SU-DHL-6 (cell line): ENCODE data around the gene POLR3B.

ENCODE experiments used
- H2AFZ ChIP-seq: fragments of 200-600 bp; sonication (generic); 2 replicates; pipeline ENCODE4 v1.6.1; 2014; ENCODE audit warnings: low read depth, mild to moderate bottlenecking, moderate library complexity, mixed read lengths, antibody characterized with exemption, low read length; ENCODE audit not compliant: severe bottlenecking
- H3F3A ChIP-seq: fragments of 200-600 bp; shearing (Covaris generic); 2 replicates; pipeline ENCODE4 v1.6.0; 2016; ENCODE audit warnings: antibody characterized with exemption, mild to moderate bottlenecking; ENCODE audit not compliant: insufficient read depth
- H3K27ac ChIP-seq: fragments of 200-600 bp; sonication (generic); 2 replicates; pipeline ENCODE4 v1.5.1; 2016; ENCODE audit warnings: low read depth, mild to moderate bottlenecking, low read length, moderate library complexity, mixed read lengths
- H3K27me3 ChIP-seq: fragments of 200-600 bp; sonication (generic), shearing (Covaris generic); 2 replicates; pipeline ENCODE4 v1.6.0; 2014; ENCODE audit warnings: mild to moderate bottlenecking, low read length
- H3K36me3 ChIP-seq: fragments of 200-600 bp; sonication (generic); 2 replicates; pipeline ENCODE4 v1.6.1; 2014; ENCODE audit warnings: mild to moderate bottlenecking, low read length, mixed read lengths
- H3K4me2 ChIP-seq: fragments of 300-600, 200-600 bp; shearing (Covaris generic), sonication (generic); 2 replicates; pipeline ENCODE4 v1.6.0; 2014; ENCODE audit warnings: low read length, low read depth, mild to moderate bottlenecking; ENCODE audit not compliant: poor library complexity, severe bottlenecking
- H3K4me3 ChIP-seq: fragments of 200-600 bp; sonication (generic); 2 replicates; pipeline ENCODE4 v1.5.1; 2014; ENCODE audit warnings: antibody characterized with exemption, low read length, mild to moderate bottlenecking, mixed read lengths; ENCODE audit not compliant: insufficient read depth, poor library complexity, severe bottlenecking
- H3K79me2 ChIP-seq: fragments of 200-600 bp; sonication (generic); 2 replicates; pipeline ENCODE4 v1.6.1; 2014; ENCODE audit warnings: mild to moderate bottlenecking, low read length, moderate library complexity; ENCODE audit not compliant: insufficient read depth
- H3K9ac ChIP-seq: fragments of 200-600 bp; sonication (generic); 2 replicates; pipeline ENCODE4 v1.7.0; 2014; ENCODE audit warnings: mild to moderate bottlenecking, low read length
- H3K9me2 ChIP-seq: fragments of 200-600 bp; sonication (generic); replicated peaks from 2 replicates; pipeline ENCODE4 v1.6.1; 2014; ENCODE audit warnings: low read length; ENCODE audit not compliant: insufficient read depth
- H3K9me3 ChIP-seq: fragments of 200-600 bp; sonication (generic); 2 replicates; pipeline ENCODE4 v1.6.1; 2014; ENCODE audit warnings: low read length, mixed read lengths; ENCODE audit not compliant: insufficient read depth
- H4K20me1 ChIP-seq: fragments of 200-600 bp; sonication (generic); 2 replicates; pipeline ENCODE4 v1.6.1; 2014; ENCODE audit warnings: low read depth, mild to moderate bottlenecking, antibody characterized with exemption, low read length, moderate library complexity, mixed read lengths
- EZH2phosphoT487 ChIP-seq: fragments of 200-600 bp; sonication (generic), shearing (Covaris generic); conservative IDR thresholded peaks from 2 replicates; pipeline ENCODE4 v1.6.1; 2018; ENCODE audit warnings: mild to moderate bottlenecking, antibody characterized with exemption, low read length, moderate library complexity, mixed read lengths
- TF ChIP-seq, protein P1 (sequence below): fragments of 200-600 bp; sonication (generic); IDR thresholded peaks from one replicate; pipeline ENCODE4 v1.5.1; 2017; ENCODE audit warnings: antibody characterized with exemption, mild to moderate bottlenecking, low read length, moderate library complexity; ENCODE audit not compliant: insufficient read depth, poor library complexity, severe bottlenecking

Gene POLR3B

DNA sequence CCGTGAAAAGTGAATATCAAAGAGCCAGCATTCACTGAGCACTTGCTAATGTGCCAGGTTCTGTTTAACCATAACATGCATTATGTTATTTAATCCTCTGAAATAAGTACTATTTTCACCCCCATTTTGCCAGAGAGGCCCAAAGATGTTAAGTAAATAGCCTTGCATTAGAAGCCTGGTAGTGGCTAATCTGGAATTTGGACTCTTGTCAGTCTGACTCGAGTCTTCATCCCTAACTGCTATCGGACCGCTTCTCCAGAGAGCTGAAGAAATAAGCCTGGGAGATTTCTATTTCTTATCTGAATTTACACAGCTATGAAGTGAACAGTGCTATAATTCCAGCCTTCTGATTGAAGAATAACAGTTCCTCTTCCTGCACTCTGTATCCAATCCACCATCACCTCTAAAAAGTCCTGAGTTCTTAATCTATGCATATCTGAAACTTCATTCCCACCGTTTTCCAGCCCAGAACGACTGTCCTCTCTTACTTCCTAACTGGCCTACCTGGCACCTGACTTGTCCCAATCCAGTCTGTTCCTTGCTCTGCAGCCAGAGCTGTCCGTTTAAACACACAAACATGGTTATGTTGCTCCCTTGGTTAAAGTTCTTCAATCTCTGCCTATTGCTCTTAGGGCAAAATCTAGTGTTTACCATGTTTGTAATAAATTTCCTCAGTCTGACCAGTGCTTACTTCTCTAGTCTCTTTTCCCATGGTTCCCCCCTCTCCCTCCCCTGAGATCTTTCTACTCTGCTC, 2.3 kb downstream of the POLR3B start:
- TF ChIP-seq, protein P1, sequence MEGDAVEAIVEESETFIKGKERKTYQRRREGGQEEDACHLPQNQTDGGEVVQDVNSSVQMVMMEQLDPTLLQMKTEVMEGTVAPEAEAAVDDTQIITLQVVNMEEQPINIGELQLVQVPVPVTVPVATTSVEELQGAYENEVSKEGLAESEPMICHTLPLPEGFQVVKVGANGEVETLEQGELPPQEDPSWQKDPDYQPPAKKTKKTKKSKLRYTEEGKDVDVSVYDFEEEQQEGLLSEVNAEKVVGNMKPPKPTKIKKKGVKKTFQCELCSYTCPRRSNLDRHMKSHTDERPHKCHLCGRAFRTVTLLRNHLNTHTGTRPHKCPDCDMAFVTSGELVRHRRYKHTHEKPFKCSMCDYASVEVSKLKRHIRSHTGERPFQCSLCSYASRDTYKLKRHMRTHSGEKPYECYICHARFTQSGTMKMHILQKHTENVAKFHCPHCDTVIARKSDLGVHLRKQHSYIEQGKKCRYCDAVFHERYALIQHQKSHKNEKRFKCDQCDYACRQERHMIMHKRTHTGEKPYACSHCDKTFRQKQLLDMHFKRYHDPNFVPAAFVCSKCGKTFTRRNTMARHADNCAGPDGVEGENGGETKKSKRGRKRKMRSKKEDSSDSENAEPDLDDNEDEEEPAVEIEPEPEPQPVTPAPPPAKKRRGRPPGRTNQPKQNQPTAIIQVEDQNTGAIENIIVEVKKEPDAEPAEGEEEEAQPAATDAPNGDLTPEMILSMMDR = no peak
- no peak for TF ChIP-seq EZH2phosphoT487
- Histone ChIP-seq H3K9me3 (no peaks in the 10 kb centered on the region), H3K79me2 (peaks cover 60% of the 10 kb centered on the region), H3K9ac (no peak overlapping the region), H2AFZ (no peak overlapping the region), H3K4me3 (no peak overlapping the region), H3K4me2 (no peak overlapping the region), H4K20me1 (no peaks in the 10 kb centered on the region), H3K27me3 (no peaks in the 10 kb centered on the region), H3F3A (no peaks in the 10 kb centered on the region), H3K36me3 (no peaks in the 10 kb centered on the region), H3K9me2 (no peaks in the 10 kb centered on the region), H3K27ac (no peak overlapping the region)

DNA sequence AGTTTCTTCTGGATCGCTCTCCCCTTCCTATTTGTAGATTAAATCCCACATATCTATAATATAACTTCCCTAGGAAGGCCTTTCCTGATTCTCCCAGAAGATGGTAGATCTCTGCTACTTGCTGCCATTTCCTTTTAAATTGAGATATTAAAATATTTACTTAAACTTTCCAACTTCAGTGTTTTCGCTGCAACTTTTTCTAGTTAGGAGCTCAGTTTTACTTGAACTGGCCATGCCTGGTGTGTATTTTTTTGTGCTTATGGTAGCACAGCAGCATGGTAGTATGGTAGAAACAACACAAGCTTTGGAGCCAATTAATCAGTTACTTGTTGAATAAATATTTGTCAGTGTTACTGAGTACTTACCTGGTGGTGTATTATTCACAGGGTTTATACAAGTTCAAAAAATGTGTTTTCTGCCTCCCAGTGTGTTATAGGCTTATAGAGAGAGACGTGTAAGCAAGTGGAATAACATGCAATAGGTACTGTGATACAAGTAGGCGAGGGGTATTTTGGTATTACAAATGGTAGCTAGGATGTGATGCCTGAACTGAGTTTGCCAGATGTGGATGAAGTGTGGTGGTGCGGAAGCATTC, 2.9 kb downstream of the POLR3B start:
- no peaks in the 10 kb centered on the region for H3K9me2 ChIP-seq

DNA sequence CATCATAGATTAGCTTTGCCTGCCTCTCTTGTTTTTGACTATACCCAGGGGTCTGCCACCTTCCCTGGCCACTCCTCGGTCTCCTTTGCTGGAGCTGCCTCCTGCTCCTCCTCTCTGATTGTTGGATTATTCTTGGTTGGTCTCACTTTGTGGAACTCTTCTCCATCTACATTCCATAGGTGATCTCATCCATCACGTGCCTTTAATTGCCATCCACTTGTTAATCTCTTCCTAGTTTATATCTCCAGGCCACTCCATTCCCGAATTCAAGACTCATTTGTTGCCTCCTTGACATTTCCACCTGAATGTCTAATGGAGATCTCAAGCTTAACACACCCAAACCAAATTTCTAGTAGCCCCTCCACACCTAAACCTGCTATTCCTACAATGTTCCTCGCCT, 5.4 kb downstream of the POLR3B start:
- Histone ChIP-seq H3K36me3 (0 out of 2 replicates have a peak, but pooled peaks cover 6% of the 10 kb centered on the region), H3K9ac (no peak overlapping the region), H3K9me2 (no peaks in the 10 kb centered on the region), H3K9me3 (no peaks in the 10 kb centered on the region), H3F3A (no peaks in the 10 kb centered on the region), H3K4me3 (no peak overlapping the region), H3K79me2 (peaks cover 60% of the 10 kb centered on the region), H2AFZ (no peak overlapping the region), H3K4me2 (no peak overlapping the region), H4K20me1 (no peaks in the 10 kb centered on the region), H3K27me3 (no peaks in the 10 kb centered on the region), H3K27ac (no peak overlapping the region)
- no peak for TF ChIP-seq EZH2phosphoT487
- TF ChIP-seq, protein P1 = no peak

More for the DNA sequence above, 2.9 kb downstream of the POLR3B start:
- Histone ChIP-seq H3K4me3 (no peak overlapping the region), H3K79me2 (peaks cover 60% of the 10 kb centered on the region), H3K9ac (no peak overlapping the region), H3K9me3 (no peaks in the 10 kb centered on the region), H3K4me2 (no peak overlapping the region), H2AFZ (no peak overlapping the region), H4K20me1 (no peaks in the 10 kb centered on the region), H3K36me3 (no peaks in the 10 kb centered on the region), H3F3A (no peaks in the 10 kb centered on the region), H3K27ac (no peak overlapping the region), H3K27me3 (no peaks in the 10 kb centered on the region)
- TF ChIP-seq, protein P1 = no peak
- TF ChIP-seq EZH2phosphoT487 = no peak
